Effector memory CD8-positive, alpha-beta T cell (primary cell): ENCODE results near the gene INIP.

Source experiments
- ATAC-seq: fragments of 150-1000 bp; cut with Tn5 transposase; replicated peaks from 2 replicates; pipeline ENCODE4 v1.10.0; 2021; ENCODE audit warnings: mild to moderate bottlenecking, moderate library complexity
- DNase-seq, 3 experiments: peaks; one replicate each; pipeline ENCODE4 v3.0.0; 2021
- H3K27ac Mint-ChIP-seq, 2 donors: one replicate each; pipeline ENCODE4 v1.8.0; 2022; ENCODE audit warnings: mild to moderate bottlenecking in 2 of 2, mixed read lengths in 2 of 2, moderate library complexity in 2 of 2
- H3K27me3 Mint-ChIP-seq, 2 donors: one replicate each; pipeline ENCODE4 v1.8.0; 2022; ENCODE audit warnings: mixed read lengths in 2 of 2
- H3K36me3 Mint-ChIP-seq: one replicate; pipeline ENCODE4 v1.8.0; 2022; ENCODE audit warnings: mild to moderate bottlenecking, moderate library complexity, mixed read lengths; ENCODE audit not compliant: insufficient read depth
- H3K4me1 Mint-ChIP-seq, 2 donors: one replicate each; pipeline ENCODE4 v1.8.0; 2022; ENCODE audit warnings: low read depth in 2 of 2, mixed read lengths in 2 of 2
- H3K4me3 Mint-ChIP-seq, 2 donors: one replicate each; pipeline ENCODE4 v1.8.0; 2022; ENCODE audit warnings: mild to moderate bottlenecking in 2 of 2, mixed read lengths in 2 of 2, moderate library complexity in 2 of 2
- H3K9me3 Mint-ChIP-seq, 2 donors: one replicate each; pipeline ENCODE4 v1.8.0; 2022; ENCODE audit warnings: mixed read lengths in 2 of 2

The INIP gene

DNA sequence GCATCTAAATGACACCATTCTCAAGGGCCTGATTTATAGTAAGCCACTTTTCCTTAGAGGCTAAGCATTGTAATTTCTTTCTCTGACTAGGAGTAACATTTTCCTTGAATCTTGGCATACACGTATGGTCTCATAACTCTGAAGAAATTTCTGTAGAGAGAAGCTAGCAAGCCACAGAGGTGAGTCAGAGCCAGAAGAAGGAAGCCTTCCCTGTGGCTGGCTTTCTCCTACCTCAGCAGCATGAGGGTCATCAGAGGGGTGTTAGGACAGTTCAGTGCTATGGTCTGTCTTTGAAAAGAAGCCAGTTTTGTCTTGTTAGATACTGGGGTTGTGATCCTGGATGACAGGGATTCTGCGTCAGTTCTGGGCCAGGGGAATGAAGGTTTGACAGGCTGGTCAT, 35.8 kb upstream of the INIP start:
- Mint-ChIP-seq H3K9me3 (no peaks in the 10 kb centered on the region), H3K27ac (peak overlapping the region in 1 of 2 donors; percentile 80), H3K4me1 (peaks cover 54 to 79% of the 10 kb centered on the region in 2 donors), H3K4me3 (peak overlapping the region; percentile 64 to 82), H3K36me3 (peaks cover 13% of the 10 kb centered on the region), H3K27me3 (no peaks in the 10 kb centered on the region)
- no peak for DNase-seq
- no peak for ATAC-seq

DNA sequence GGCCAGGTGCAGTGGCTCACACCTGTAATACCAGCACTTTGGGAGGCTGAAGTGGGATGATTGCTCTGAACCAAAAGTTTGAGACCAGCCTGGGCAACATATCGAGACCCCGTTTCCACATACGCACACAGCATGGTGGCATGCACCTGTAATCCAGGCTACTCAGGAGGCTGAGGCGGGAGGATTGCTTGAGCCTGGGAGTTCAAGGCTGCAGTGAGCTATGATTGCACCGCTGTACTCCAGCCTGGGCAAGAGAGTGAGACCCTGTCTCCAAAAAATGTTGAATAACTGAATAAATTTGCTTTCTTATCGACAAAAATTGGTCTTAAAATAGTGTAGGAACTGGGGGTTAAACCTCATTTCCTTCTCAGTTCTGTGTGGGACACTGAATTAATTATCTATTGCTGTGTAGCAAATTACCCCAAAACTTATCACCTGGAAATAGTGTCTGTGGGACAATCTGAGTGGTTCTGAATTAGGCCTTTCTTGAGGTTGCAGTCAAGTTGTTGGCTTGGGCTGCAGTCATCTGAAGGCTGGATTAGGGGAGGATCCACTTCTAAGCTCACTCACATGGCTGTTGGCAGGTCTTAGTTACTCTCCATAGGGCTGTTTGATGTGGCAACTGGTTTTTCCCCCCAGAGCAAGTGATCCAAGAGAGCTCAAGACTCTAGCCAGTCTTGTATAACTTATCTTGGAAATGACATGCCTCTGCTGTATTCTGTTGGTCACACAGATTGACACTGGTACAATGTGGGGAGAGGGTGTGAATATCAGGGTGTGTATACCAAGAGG, 34.6 kb upstream of the INIP start:
- ATAC-seq (no peak), DNase-seq (no peak)
- no peaks in the 10 kb centered on the region for H3K27me3 Mint-ChIP-seq
- peak overlapping the region; percentile 29 to 84 for H3K27ac Mint-ChIP-seq
- peaks cover 47 to 75% of the 10 kb centered on the region in 2 donors for H3K4me1 Mint-ChIP-seq
- H3K4me3 Mint-ChIP-seq, result peak overlapping the region; percentile 82 to 89
- H3K36me3 Mint-ChIP-seq, result peaks cover 13% of the 10 kb centered on the region
- H3K9me3 Mint-ChIP-seq, result no peaks in the 10 kb centered on the region

DNA sequence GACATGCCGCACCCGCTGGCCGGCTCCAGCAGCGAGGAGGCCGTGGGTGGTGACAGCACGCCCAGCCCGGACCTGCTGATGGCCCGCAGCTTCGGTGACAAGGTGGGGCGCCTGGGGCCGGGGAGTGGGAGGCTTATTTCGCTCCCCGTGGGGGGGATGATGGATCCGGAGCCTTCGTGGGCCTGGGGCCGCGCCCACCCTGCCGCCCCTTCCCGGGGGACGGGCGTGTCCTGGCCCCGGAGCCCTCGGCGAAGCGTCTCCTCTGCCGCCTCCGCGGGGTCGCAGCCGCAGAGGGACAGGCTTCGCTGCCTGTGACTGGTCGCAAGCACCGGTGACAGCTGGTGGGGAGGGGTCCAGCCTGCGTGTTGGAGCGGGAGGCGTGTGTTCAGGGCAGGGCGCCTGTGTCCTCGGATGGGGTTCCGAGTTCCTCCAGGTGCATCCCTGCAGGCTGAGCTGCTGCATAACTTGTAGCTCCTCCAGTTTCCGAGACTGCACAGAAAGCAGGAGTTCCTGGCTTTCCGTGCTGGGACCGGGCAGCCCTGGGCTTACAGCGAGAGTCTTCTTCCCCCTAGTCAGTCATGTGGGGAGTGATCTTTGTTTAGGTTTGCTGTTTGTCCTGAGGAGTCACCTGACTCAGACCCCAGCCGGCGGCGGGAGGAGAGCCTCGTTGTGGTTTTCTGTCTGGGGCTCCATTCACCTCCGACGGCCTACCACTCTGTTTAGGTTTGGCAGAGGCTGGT, 33.3 kb upstream of the INIP start:
- peaks cover 43 to 63% of the 10 kb centered on the region in 2 donors for H3K4me1 Mint-ChIP-seq
- DNase-seq (peak; percentile 24 to 48 (median 43)), ATAC-seq (peak; percentile 35)
- no peaks in the 10 kb centered on the region for H3K27me3 Mint-ChIP-seq
- no peaks in the 10 kb centered on the region for H3K9me3 Mint-ChIP-seq
- peak overlapping the region; percentile 82 to 89 for H3K4me3 Mint-ChIP-seq
- H3K27ac Mint-ChIP-seq, result peak overlapping the region; percentile 84 to 85
- peaks cover 8% of the 10 kb centered on the region for H3K36me3 Mint-ChIP-seq

DNA sequence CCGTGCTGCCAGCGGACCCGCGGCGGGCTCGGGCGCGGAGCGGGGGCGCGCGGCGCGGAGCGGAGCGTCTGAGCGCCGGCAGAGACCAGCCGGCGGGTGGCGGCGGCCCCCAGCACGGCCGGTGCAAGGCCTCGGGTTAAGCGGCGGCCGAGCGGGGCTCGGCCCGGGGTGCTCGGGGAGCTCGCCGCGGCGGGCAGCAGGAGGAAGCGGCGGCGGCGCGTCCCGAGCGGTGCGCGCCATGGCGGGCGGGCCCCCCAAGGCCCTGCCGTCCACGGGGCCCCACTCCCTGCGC, 32.8 kb upstream of the INIP start:
- Mint-ChIP-seq H3K27ac (peak overlapping the region in 1 of 2 donors; percentile 83), H3K9me3 (no peaks in the 10 kb centered on the region), H3K27me3 (no peaks in the 10 kb centered on the region), H3K36me3 (peaks cover 8% of the 10 kb centered on the region), H3K4me1 (peaks cover 40 to 58% of the 10 kb centered on the region in 2 donors), H3K4me3 (peak overlapping the region; percentile 89 to 90)
- ATAC-seq (peak; percentile 20), DNase-seq (no peak)

DNA sequence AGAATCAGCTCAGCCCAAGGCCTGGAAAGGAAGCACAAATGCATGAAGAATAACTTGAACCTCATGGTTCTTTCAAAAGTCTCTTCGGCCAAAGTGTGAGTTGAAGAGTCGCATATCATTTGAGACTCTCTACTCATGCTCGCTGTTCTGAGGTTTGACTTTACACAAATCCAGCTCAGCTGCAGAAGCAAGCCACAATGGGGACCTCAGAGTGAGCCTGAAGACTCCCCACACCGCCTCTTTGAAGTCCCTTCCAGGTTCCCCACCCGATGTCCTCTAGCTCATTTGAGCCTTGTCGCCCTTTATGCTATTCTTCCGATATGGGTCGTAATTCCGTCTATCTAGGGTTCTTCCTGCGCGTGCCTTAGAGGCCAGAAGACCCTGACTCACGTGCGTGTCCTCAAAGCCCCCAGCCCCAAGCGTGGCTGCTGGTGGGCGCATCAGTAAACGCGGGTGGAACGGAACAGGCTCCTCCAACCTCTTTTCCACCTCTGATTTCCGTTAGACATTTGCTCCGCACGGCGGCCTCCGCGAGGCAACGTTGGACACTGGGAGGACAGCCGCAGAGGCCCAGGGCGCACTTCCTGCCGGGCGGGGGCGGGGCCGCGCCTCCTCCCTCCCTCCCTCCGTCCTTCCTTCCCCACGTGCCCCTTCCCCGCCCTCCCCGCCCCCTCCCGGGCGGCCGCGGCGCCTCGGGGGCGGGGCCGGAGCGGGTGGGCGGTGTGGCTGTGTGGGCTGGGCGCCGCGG, 32.3 kb upstream of the INIP start, which contains the start of gene SNX30:
SNX30 (plus strand) TSS at position 745 of the 748 bp plus-strand sequence. CDS start 242 bp downstream, outside the sequence.
- Mint-ChIP-seq H3K9me3 (no peaks in the 10 kb centered on the region), H3K4me1 (peaks cover 38 to 52% of the 10 kb centered on the region in 2 donors), H3K4me3 (peak within 1 kb of the TSS; percentile 89 to 90), H3K36me3 (peaks cover 8% of the 10 kb centered on the region), H3K27ac (peak within 1 kb of the TSS; percentile 85 to 86), H3K27me3 (no peaks in the 10 kb centered on the region)
- peak; percentile 70 for ATAC-seq
- DNase-seq, result peak; percentile 67 to 71 (median 68)

DNA sequence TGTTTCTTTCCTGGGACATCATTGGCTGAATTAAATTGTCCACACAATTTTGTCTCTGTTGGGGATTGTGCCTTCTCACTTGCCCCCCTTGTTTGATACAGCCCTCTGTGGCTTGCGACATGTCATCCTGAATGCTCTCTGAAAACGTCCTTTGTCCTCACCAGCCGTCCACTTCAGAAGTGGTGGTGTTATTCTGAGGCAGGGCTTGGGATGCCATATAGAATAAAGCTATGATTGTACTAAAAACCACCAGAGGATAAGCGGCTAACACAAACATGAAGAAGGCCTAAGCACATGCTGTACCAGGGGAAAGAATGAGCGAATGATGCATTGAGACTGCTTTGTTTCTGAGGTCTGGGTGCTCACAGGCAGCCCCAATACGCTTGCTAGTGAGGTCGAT, 29.2 kb upstream of the INIP start:
- H3K27ac Mint-ChIP-seq, result no peak overlapping the region
- H3K4me1 Mint-ChIP-seq, result peaks cover 15 to 25% of the 10 kb centered on the region in 2 donors
- H3K4me3 Mint-ChIP-seq, result no peak overlapping the region
- no peak for DNase-seq
- peaks cover 8% of the 10 kb centered on the region for H3K36me3 Mint-ChIP-seq
- no peaks in the 10 kb centered on the region for H3K9me3 Mint-ChIP-seq
- no peak for ATAC-seq
- H3K27me3 Mint-ChIP-seq, result no peaks in the 10 kb centered on the region

DNA sequence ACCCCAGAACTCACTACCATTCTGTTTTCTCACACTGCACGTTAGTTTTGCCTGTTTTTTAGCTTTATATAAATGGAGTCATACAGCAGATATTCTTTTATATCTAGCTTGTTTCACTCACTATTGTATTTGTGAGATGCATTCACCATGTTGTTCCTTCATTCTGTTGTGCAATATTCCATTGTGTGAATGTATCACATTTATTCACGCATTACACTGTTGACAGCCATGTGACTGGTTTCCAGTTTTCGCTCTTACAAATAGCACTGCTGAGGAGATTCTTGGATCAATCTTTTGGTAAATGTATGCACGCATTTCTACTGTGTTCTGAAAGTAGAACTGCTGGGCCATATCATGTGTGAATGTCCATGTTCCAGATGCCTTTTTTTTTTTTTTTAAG, 26.3 kb upstream of the INIP start:
- Mint-ChIP-seq H3K4me1 (peaks cover 6 to 8% of the 10 kb centered on the region in 2 donors), H3K36me3 (no peaks in the 10 kb centered on the region), H3K4me3 (no peak overlapping the region), H3K9me3 (no peaks in the 10 kb centered on the region), H3K27me3 (no peaks in the 10 kb centered on the region), H3K27ac (no peak overlapping the region)
- DNase-seq (no peak), ATAC-seq (no peak)

DNA sequence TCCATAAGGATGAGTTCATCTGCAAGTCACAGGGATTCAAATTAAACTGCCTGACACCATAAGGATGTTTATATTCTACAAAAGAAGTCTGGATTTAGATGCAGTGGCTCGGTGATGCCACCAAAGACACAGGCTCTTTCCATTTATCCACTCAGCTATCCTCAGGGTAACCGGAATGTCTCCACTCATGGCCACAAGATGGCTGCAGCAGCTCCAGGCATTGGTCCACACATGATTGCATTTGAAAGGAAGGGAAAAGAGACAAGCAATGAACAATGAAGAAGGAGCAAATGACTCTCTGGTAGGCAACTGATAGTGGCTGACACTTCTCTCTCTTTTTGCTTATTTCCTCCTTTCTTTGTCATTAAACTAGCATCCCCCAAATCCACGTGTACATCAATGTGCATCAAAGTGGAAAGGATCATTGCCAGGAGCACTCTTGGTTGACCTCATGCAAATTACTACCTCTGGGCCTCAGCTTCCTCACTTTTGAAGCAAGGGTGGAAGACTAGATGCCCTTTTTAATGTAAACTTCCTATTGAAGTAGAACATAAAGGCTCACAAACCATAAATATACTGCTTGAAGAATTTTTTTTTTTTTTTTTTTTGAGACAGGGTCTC, 25.4 kb upstream of the INIP start:
- Mint-ChIP-seq H3K4me3 (no peak overlapping the region), H3K27me3 (no peaks in the 10 kb centered on the region), H3K36me3 (no peaks in the 10 kb centered on the region), H3K27ac (no peak overlapping the region), H3K9me3 (no peaks in the 10 kb centered on the region), H3K4me1 (peaks cover 4 to 6% of the 10 kb centered on the region in 2 donors)
- DNase-seq (no peak), ATAC-seq (no peak)

DNA sequence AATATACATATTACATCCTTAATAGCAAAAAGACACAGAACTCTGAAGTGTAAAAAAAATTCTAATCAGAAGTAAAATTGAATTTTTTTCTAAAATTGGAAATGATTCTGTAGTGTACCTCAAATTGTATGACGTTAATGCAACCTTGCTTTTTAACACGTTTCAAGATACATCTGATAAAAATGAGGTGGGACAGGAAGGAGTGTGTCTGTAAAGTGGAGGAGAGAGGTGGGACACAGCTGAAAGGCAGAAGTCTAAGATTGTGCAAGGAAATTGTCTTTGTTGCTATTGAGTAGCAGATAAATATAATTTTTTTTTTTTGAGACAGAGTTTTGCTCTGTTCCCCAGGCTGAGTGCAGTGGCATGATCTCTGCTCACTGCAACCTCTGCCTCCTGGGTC, 17.0 kb upstream of the INIP start:
- DNase-seq (no peak), ATAC-seq (peak; percentile 98)
- no peaks in the 10 kb centered on the region for H3K36me3 Mint-ChIP-seq
- no peaks in the 10 kb centered on the region for H3K27me3 Mint-ChIP-seq
- H3K4me3 Mint-ChIP-seq, result no peak overlapping the region
- H3K9me3 Mint-ChIP-seq, result no peaks in the 10 kb centered on the region
- H3K27ac Mint-ChIP-seq, result peak overlapping the region in 1 of 2 donors; percentile 39
- H3K4me1 Mint-ChIP-seq, result peaks cover 5 to 9% of the 10 kb centered on the region in 2 donors

DNA sequence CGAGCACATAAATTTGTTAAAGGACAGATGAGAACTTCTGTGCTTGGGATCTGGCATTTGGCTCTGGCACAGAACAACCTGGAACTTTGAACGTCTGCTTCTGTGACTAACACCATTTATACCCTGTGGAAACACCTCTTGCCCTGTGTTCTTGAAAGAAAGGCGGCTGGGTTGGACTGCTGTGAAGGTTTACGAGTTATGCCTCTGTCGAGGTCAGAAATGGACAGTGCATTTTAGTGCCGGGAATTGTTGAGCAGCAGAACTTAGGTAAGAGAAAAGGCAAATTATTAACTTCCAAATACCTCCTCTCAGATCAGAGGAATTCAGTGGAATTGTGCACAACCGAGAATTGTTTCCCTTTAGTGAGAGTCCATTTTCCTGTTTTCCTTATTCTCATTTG, 14.1 kb upstream of the INIP start:
- Mint-ChIP-seq H3K27me3 (no peaks in the 10 kb centered on the region), H3K36me3 (no peaks in the 10 kb centered on the region), H3K4me1 (peaks cover 5 to 9% of the 10 kb centered on the region in 2 donors), H3K27ac (no peak overlapping the region), H3K4me3 (no peak overlapping the region), H3K9me3 (no peaks in the 10 kb centered on the region)
- no peak for DNase-seq
- no peak for ATAC-seq

DNA sequence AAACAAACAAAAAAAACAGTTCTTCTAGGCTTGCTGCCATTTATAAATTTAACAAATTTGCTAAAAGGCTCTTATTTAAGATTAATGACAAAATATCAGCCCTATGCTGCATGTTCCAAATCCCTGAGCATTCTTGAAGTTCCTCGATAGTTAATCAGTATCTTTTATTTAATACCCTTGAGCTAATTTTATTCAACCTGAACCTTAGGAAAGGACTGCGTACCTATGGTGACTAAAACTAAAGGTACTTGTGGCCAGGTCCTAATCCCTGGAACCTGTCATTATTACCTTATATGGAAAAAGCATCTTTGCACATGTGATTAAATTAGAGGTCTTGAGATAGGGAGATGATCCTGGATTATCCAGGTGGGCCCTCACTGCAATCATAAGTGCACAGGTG, 10.5 kb upstream of the INIP start:
- Mint-ChIP-seq H3K4me3 (no peak overlapping the region), H3K4me1 (no peaks in the 10 kb centered on the region), H3K9me3 (no peaks in the 10 kb centered on the region), H3K36me3 (peaks cover 6% of the 10 kb centered on the region), H3K27ac (no peak overlapping the region), H3K27me3 (no peaks in the 10 kb centered on the region)
- DNase-seq (no peak), ATAC-seq (no peak)

DNA sequence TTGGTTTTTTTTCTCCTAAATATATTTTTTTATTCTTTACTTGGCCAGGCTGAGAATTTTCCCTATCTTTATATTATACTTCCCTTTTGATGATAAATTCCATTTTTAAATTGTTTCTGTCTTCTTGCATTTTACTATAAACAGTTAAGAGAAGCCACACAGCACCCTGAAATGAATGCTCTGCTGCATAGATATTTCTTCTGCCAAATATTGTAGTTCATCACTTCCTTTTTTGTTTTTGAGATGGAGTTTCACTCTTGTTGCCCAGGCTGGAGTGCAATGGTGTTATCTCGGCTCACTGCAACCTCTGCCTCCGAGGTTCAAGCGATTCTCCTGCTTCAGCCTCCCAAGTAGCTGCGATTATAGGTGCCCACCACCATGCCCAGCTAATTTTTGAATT, 8.5 kb upstream of the INIP start:
- Mint-ChIP-seq H3K36me3 (peaks cover 6% of the 10 kb centered on the region), H3K4me1 (no peaks in the 10 kb centered on the region), H3K4me3 (no peak overlapping the region), H3K9me3 (no peaks in the 10 kb centered on the region), H3K27ac (no peak overlapping the region), H3K27me3 (no peaks in the 10 kb centered on the region)
- DNase-seq (no peak), ATAC-seq (no peak)

DNA sequence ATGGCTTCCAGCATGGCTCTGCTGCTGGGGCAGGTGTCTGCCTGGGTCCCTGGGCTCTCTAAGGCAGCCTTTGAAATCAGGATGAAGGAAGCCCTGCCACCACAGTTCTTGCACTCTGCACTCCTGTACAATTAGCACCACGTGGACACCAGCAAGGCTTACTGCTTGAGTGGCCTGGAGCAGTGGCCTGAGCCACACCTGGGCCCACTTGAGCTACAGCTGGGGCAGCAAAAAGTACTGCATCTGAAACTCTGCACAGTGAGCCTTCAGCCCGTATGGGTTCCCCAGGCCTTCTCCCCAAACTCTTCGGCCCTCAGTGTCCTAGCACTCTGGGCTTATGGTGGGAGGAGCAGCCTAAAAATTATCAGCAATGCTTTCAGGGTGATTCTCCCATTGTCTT, 8.0 kb upstream of the INIP start:
- Mint-ChIP-seq H3K9me3 (no peaks in the 10 kb centered on the region), H3K4me1 (no peaks in the 10 kb centered on the region), H3K27me3 (no peaks in the 10 kb centered on the region), H3K36me3 (peaks cover 6% of the 10 kb centered on the region), H3K4me3 (no peak overlapping the region), H3K27ac (no peak overlapping the region)
- no peak for DNase-seq
- ATAC-seq, result no peak
